PC-3 (cell line): Measurements from ENCODE around the gene MSI2. TPM values are rescaled to one million over a fixed set of nuclear protein-coding genes. Genes with fewer than 3 reads are reported as not detected.

Source experiments
- ATAC-seq: fragments of 200-7000 bp; cut with Tn5 transposase; 2 replicates; pipeline ENCODE4 v1.9.1; 2020; ENCODE audit warnings: mild to moderate bottlenecking, moderate library complexity
- BruUV-seq: library from RNA; stranded (reverse); fragments of 400-500 nt; replicated peaks from 2 replicates; lab custom pipeline; 2021; lab: Mats Ljungman, UMichigan
- CTCF ChIA-PET: fragments of 300-600 bp; sonication (Branson Sonifier 250); formaldehyde crosslinking; loops from one replicate; lab custom pipeline; 2022; ENCODE audit warnings: antibody characterized with exemption; lab: Charles Lee
- POLR2A ChIA-PET: fragments of 300-600 bp; sonication (Branson Sonifier 250); formaldehyde crosslinking; loops from one replicate; lab custom pipeline; 2022; ENCODE audit warnings: antibody characterized with exemption; ENCODE audit not compliant: unreplicated experiment; lab: Charles Lee
- DNase-seq: peaks from one replicate; pipeline ENCODE4 v3.0.0-alpha.2; 2015
- H2AFZ ChIP-seq: fragments of 300-600 bp; sonication (generic); 2 replicates; pipeline ENCODE4 v1.6.0; 2016; ENCODE audit warnings: antibody characterized with exemption, low read length
- H3F3A ChIP-seq: fragments of 300-600 bp; sonication (generic); one replicate; pipeline ENCODE4 v1.6.0; 2017; ENCODE audit warnings: antibody characterized with exemption, low read length, control low read depth, mild to moderate bottlenecking; ENCODE audit not compliant: unreplicated experiment
- H3K27ac ChIP-seq: fragments of 300-600 bp; sonication (generic); 2 replicates; pipeline ENCODE4 v1.5.1; 2016; ENCODE audit warnings: mild to moderate bottlenecking, low read length
- H3K27me3 ChIP-seq: fragments of 300-600 bp; sonication (generic); 2 replicates; pipeline ENCODE4 v1.6.1; 2016; ENCODE audit warnings: low read length, mixed read lengths
- H3K36me3 ChIP-seq: fragments of 300-600 bp; sonication (generic); 2 replicates; pipeline ENCODE4 v1.6.1; 2016; ENCODE audit warnings: low read depth, mixed run types, low read length, mixed read lengths
- H3K4me1 ChIP-seq: fragments of 300-600 bp; sonication (generic); 2 replicates; pipeline ENCODE4 v1.5.1; 2016; ENCODE audit warnings: low read length; ENCODE audit not compliant: insufficient read depth
- H3K4me2 ChIP-seq: fragments of 300-600 bp; sonication (generic); 2 replicates; pipeline ENCODE4 v1.6.0; 2016; ENCODE audit warnings: low read length
- H3K4me3 ChIP-seq: fragments of 300-600 bp; sonication (generic); 2 replicates; pipeline ENCODE4 v1.5.1; 2016; ENCODE audit warnings: mild to moderate bottlenecking, low read length, mixed read lengths
- H3K79me2 ChIP-seq: fragments of 300-600 bp; sonication (generic); 2 replicates; pipeline ENCODE4 v1.6.1; 2017; ENCODE audit warnings: low read length, mixed read lengths
- H3K9ac ChIP-seq: fragments of 300-600 bp; sonication (generic); 2 replicates; pipeline ENCODE4 v1.6.0; 2016; ENCODE audit warnings: mild to moderate bottlenecking, low read length
- H3K9me2 ChIP-seq: fragments of 300-600 bp; sonication (generic); replicated peaks from 2 replicates; pipeline ENCODE4 v1.6.1; 2016; ENCODE audit warnings: mixed run types, low read length, mixed read lengths
- H3K9me3 ChIP-seq: fragments of 300-600 bp; sonication (generic); 2 replicates; pipeline ENCODE4 v1.6.1; 2016; ENCODE audit warnings: low read length, mixed read lengths
- H4K20me1 ChIP-seq: fragments of 300-600 bp; sonication (generic); 2 replicates; pipeline ENCODE4 v1.6.1; 2016; ENCODE audit warnings: low read length, mixed read lengths
- EZH2 ChIP-seq: fragments of 300-600 bp; sonication (generic); IDR thresholded peaks from one replicate; pipeline ENCODE4 v1.6.1; 2017; ENCODE audit warnings: antibody characterized with exemption, mild to moderate bottlenecking, low read length; ENCODE audit not compliant: unreplicated experiment
- EZH2phosphoT487 ChIP-seq: fragments of 300-600 bp; sonication (generic); IDR thresholded peaks from 2 replicates; pipeline ENCODE4 v1.6.1; 2018; ENCODE audit warnings: mild to moderate bottlenecking, antibody characterized with exemption, low read length, borderline replicate concordance
- intact Hi-C: fragments of 100-400 bp; cut with micrococcal nuclease; formaldehyde crosslinking; loops from 2 replicates; pipeline ENCODE4 v1.9.0; 2023
- total RNA-seq: library from RNA; depleted of rRNA; stranded (reverse); fragments of >200 nt; gene quantifications from 2 replicates; pipeline ENCODE4 v1.2.3, GENCODE V29; 2014
- TF ChIP-seq, protein P1 (sequence below): fragments of 300-600 bp; sonication (generic); conservative IDR thresholded peaks from 2 replicates; pipeline ENCODE4 v1.5.1; 2017; ENCODE audit warnings: antibody characterized with exemption, low read depth, mild to moderate bottlenecking, low read length

The MSI2 gene
- total RNA-seq, 1 experiment from 2014 or later: 54.7 TPM

- no TSS peak for BruUV-seq
- intact Hi-C loops: no loop called here
- Histone ChIP-seq H3K4me3 (no peak overlapping the region), H3K4me2 (no peak overlapping the region), H3F3A (no peaks in the 10 kb centered on the region), H3K4me1 (peaks cover 5% of the 10 kb centered on the region), H3K9ac (no peak overlapping the region), H3K79me2 (no peaks in the 10 kb centered on the region), H3K27ac (no peak overlapping the region), H2AFZ (no peak overlapping the region), H3K36me3 (no peaks in the 10 kb centered on the region), H4K20me1 (no peaks in the 10 kb centered on the region), H3K9me2 (no peaks in the 10 kb centered on the region), H3K9me3 (no peaks in the 10 kb centered on the region), H3K27me3 (no peaks in the 10 kb centered on the region)
- ATAC-seq (no peak), DNase-seq (no peak)
- POLR2A ChIA-PET: interaction anchor here (0.6 kb wide), 1 partner anchor 259 kb away, joined by 4 read pairs; no protein-coding TSS in a partner anchor
- CTCF ChIA-PET: no interaction called here
- TF ChIP-seq EZH2 (no peak), EZH2phosphoT487 (no peak)
- TF ChIP-seq, protein P1, sequence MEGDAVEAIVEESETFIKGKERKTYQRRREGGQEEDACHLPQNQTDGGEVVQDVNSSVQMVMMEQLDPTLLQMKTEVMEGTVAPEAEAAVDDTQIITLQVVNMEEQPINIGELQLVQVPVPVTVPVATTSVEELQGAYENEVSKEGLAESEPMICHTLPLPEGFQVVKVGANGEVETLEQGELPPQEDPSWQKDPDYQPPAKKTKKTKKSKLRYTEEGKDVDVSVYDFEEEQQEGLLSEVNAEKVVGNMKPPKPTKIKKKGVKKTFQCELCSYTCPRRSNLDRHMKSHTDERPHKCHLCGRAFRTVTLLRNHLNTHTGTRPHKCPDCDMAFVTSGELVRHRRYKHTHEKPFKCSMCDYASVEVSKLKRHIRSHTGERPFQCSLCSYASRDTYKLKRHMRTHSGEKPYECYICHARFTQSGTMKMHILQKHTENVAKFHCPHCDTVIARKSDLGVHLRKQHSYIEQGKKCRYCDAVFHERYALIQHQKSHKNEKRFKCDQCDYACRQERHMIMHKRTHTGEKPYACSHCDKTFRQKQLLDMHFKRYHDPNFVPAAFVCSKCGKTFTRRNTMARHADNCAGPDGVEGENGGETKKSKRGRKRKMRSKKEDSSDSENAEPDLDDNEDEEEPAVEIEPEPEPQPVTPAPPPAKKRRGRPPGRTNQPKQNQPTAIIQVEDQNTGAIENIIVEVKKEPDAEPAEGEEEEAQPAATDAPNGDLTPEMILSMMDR: no peak
Observed at GRCh38 chr17:57485916-57486881, 229.9 kb downstream of the MSI2 start.

GRCh38 chr17:57486882-57487301 is 230.6 kb downstream of the MSI2 start:
- ATAC-seq: no peak
- intact Hi-C loops: no loop called here

More at GRCh38 chr17:57486882-57487301, 230.6 kb downstream of the MSI2 start:
- Histone ChIP-seq H3K4me3 (no peak overlapping the region), H3K27me3 (no peaks in the 10 kb centered on the region), H3F3A (no peaks in the 10 kb centered on the region), H2AFZ (no peak overlapping the region), H3K27ac (no peak overlapping the region), H3K9me2 (no peaks in the 10 kb centered on the region), H3K9ac (no peak overlapping the region), H3K79me2 (no peaks in the 10 kb centered on the region), H3K4me2 (no peak overlapping the region), H3K36me3 (no peaks in the 10 kb centered on the region), H3K4me1 (0 out of 2 replicates have a peak, but pooled peaks cover under 1% of the 10 kb centered on the region), H3K9me3 (no peaks in the 10 kb centered on the region), H4K20me1 (no peaks in the 10 kb centered on the region)
- no TSS peak for BruUV-seq
- ChIA-PET CTCF (no interaction called here), POLR2A (no interaction called here)
- TF ChIP-seq, protein P1: no peak
- TF ChIP-seq EZH2phosphoT487 (no peak), EZH2 (no peak)
- DNase-seq: no peak
